ENCODE results near the gene TBC1D4.

GRCh38 chr13:75508002-75508548, 26.1 kb upstream of the TBC1D4 start:
- no peak for TF ChIP-seq EZH2 (IDR thresholded peaks at IDR 0.05; ENCODE audit: low read depth)
- no peak for TF ChIP-seq CTCF (conservative IDR thresholded peaks at IDR 0.05)
